B cell (primary cell): ENCODE data around the gene MAP4K2. TPM values are rescaled to one million over a fixed set of nuclear protein-coding genes. Genes with fewer than 3 reads are reported as not detected.

Source experiments
- ATAC-seq: fragments of 200-7000 bp; cut with Tn5 transposase; one replicate; pipeline ENCODE4 v1.10.0; 2021; ENCODE audit warnings: low read depth, mild to moderate bottlenecking, moderate number of reproducible peaks, moderate library complexity
- CTCF ChIA-PET: fragments of 350-600 bp; sonication (Branson Sonifier 250); formaldehyde crosslinking; loops from one replicate; lab custom pipeline; 2021; ENCODE audit warnings: antibody characterized with exemption, inconsistent platforms; lab: Charles Lee
- POLR2A ChIA-PET: fragments of 350-600 bp; sonication (Branson Sonifier 250); formaldehyde crosslinking; loops from one replicate; lab custom pipeline; 2021; ENCODE audit warnings: antibody characterized with exemption; lab: Charles Lee
- DNase-seq: peaks from one replicate; pipeline ENCODE4 v3.0.0; 2013
- H2AFZ ChIP-seq: 2 replicates; pipeline ENCODE4 v1.6.1; 2012; ENCODE audit warnings: mild to moderate bottlenecking, low read depth, low read length; ENCODE audit not compliant: insufficient read depth, poor library complexity, severe bottlenecking
- H3K27ac ChIP-seq, 2 donors: 1 replicate in 1 of 2; 2 replicates in 1 of 2; pipeline ENCODE4 v1.5.1; 2012 to 2013; ENCODE audit warnings: low read length in 2 of 2, mild to moderate bottlenecking in 2 of 2, moderate library complexity in 1 of 2
- H3K27me3 ChIP-seq, 4 experiments: fragments of 200-600 bp in 1 of 4; sonication (generic) in 1 of 4; replicated peaks in 1 of 4; 1 replicate in 2 of 4; 2 replicates in 2 of 4; pipeline versions ENCODE4 v1.6.1 to v1.7.0; 2013 to 2016; ENCODE audit warnings: low read length in 3 of 4, mild to moderate bottlenecking in 2 of 4, mixed read lengths in 1 of 4, moderate library complexity in 1 of 4; ENCODE audit not compliant: insufficient read depth in 4 of 4, control insufficient read depth in 3 of 4; ENCODE audit errors: control extremely low read depth in 1 of 4
- H3K36me3 ChIP-seq, 2 experiments: replicated peaks in 1 of 2; 1 replicate in 1 of 2; 2 replicates in 1 of 2; pipeline versions ENCODE4 v1.6.1 to v1.7.1; 2013; ENCODE audit warnings: low read length in 1 of 2; ENCODE audit not compliant: insufficient read depth in 2 of 2, control insufficient read depth in 1 of 2; ENCODE audit errors: control extremely low read depth in 1 of 2, extremely low read depth in 1 of 2
- H3K4me1 ChIP-seq, 2 donors: fragments of 200-600 bp in 1 of 2; sonication (generic) in 1 of 2; 1 replicate in 1 of 2; 2 replicates in 1 of 2; pipeline versions ENCODE4 v1.5.1 to v1.6.1; 2013 to 2017; ENCODE audit warnings: low read length in 2 of 2; ENCODE audit not compliant: control insufficient read depth in 2 of 2, insufficient read depth in 2 of 2
- H3K4me2 ChIP-seq: replicated peaks from 2 replicates; pipeline ENCODE3; 2012; ENCODE audit warnings: mild to moderate bottlenecking, low read depth, low read length; ENCODE audit not compliant: poor library complexity, severe bottlenecking
- H3K4me3 ChIP-seq, 5 experiments: fragments of 200-600 bp in 1 of 5; sonication (generic) in 1 of 5; 1 replicate in 3 of 5; 2 replicates in 2 of 5; pipeline versions ENCODE4 v1.5.1 to v1.7.0; 2011 to 2016; ENCODE audit warnings: low read length in 4 of 5, mild to moderate bottlenecking in 4 of 5, low read depth in 2 of 5, control low read depth in 1 of 5, moderate library complexity in 1 of 5; ENCODE audit not compliant: insufficient read depth in 1 of 5; ENCODE audit errors: control extremely low read depth in 1 of 5, extremely low read depth in 1 of 5
- H3K79me2 ChIP-seq: fragments of 200-600 bp; sonication (generic); one replicate; pipeline ENCODE4 v1.6.0; 2016; ENCODE audit warnings: low read length; ENCODE audit not compliant: control insufficient read depth, insufficient read depth
- H3K9ac ChIP-seq: fragments of 200-600 bp; sonication (generic); 2 replicates; pipeline ENCODE4 v1.6.1; 2017; ENCODE audit warnings: mild to moderate bottlenecking, low read length, moderate library complexity
- H3K9me3 ChIP-seq, 3 donors: one replicate each; pipeline versions ENCODE4 v1.6.1 to v1.7.1; 2013; ENCODE audit warnings: low read length in 2 of 3; ENCODE audit not compliant: control insufficient read depth in 2 of 3, insufficient read depth in 1 of 3; ENCODE audit errors: control extremely low read depth in 1 of 3
- H4K20me1 ChIP-seq: 2 replicates; pipeline ENCODE4 v1.6.0; 2012; ENCODE audit warnings: mild to moderate bottlenecking, low read length; ENCODE audit not compliant: insufficient read depth, control insufficient read depth, poor library complexity, severe bottlenecking
- H3K27ac Mint-ChIP-seq: one replicate; pipeline ENCODE4 v1.8.0; 2021; ENCODE audit warnings: mixed read lengths
- H3K27me3 Mint-ChIP-seq: one replicate; pipeline ENCODE4 v1.8.0; 2021; ENCODE audit warnings: mixed read lengths
- H3K4me1 Mint-ChIP-seq: one replicate; pipeline ENCODE4 v1.8.0; 2021; ENCODE audit warnings: mixed read lengths
- H3K4me3 Mint-ChIP-seq: one replicate; pipeline ENCODE4 v1.8.0; 2021; ENCODE audit warnings: mixed read lengths
- H3K9me3 Mint-ChIP-seq: one replicate; pipeline ENCODE4 v1.8.0; 2022; ENCODE audit warnings: mixed read lengths; ENCODE audit not compliant: insufficient read depth
- EZH2 ChIP-seq: IDR thresholded peaks from 2 replicates; pipeline ENCODE4 v1.6.1; 2012; ENCODE audit warnings: borderline replicate concordance, low read depth, mild to moderate bottlenecking, moderate library complexity, low read length; ENCODE audit not compliant: insufficient read depth, poor library complexity, severe bottlenecking
- whole genome bisulfite sequencing: methylation state at CpG from one replicate; pipeline ENCODE4 v1.1.5; 2013; ENCODE audit warnings: missing lambda C conversion rate; ENCODE audit not compliant: insufficient coverage; 5-methylcytosine and 5-hydroxymethylcytosine counted together
- intact Hi-C: fragments of 100-400 bp; cut with micrococcal nuclease; formaldehyde crosslinking; loops from one replicate; pipeline ENCODE4 v1.10.0; 2022
- polyA plus RNA-seq: library from polyadenylated mRNA; depleted of rRNA; stranded (reverse); fragments of >200 nt; gene quantifications from 2 replicates; pipeline ENCODE4 v1.2.3, GENCODE V29; 2012
- total RNA-seq, 2 donors: library from RNA; stranded (reverse); fragments of 120-200 nt in 1 of 2; gene quantifications; 1 replicate in 1 of 2; 2 replicates in 1 of 2; pipeline versions ENCODE4 v1.2.3 to v1.2.4, GENCODE V29; 2013 to 2022
- TF ChIP-seq, protein P1 (sequence below): fragments of 200-600 bp; IDR thresholded peaks from one replicate; pipeline ENCODE4 v1.8.0; 2022; ENCODE audit warnings: antibody characterized with exemption, mild to moderate bottlenecking

Gene MAP4K2
- total and polyA plus RNA-seq, 2 donors (not counting 1 experiment from before 2014, with no cell fraction given), result 118 to 163 TPM

DNA sequence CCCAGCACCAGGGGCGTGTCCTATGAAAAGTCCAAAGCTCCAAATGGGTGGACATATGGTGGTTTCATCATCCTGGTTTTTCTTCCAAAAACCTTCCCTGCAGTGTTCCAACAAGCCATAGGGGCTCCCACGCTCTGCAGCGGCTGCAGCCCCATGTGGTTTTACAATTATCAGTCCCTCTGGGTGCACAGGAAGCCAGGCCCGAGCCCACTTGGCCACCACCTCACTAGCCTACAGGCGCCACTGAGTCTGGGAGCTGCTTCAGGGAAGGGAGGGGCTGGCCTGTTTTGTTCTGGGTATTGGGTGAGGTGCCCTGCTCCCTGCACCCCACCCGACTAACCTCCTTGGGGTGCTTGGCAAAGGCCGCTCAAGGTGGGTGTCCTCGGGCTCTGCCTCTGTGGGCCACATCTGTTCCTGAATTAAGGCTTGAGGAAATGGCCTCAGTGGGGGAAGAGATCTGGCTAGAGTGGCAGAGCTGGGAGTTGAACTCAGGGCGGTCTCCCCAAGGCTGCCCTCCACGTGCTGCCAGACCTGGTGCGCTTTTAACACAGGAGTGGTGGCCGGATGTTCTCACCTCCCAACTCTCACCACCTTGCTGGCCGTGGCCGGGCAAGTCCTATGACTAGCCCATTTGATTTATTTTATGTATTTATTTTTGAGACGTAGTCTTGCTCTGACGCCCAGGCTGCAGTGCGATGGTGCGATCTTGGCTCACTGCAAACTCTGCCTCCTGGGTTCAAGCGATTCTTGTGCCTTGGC, 46.8 kb upstream of the MAP4K2 start:
- Mint-ChIP-seq H3K4me1 (peaks cover 80% of the 10 kb centered on the region), H3K9me3 (no peaks in the 10 kb centered on the region), H3K27me3 (no peaks in the 10 kb centered on the region), H3K4me3 (peak overlapping the region; percentile 55), H3K27ac (peak overlapping the region; percentile 90)
- ATAC-seq (no peak), DNase-seq (no peak)
- H3K9ac ChIP-seq, result no peak overlapping the region
- no peaks in the 10 kb centered on the region for H3K9me3 ChIP-seq
- H2AFZ ChIP-seq, result no peak overlapping the region
- H3K36me3 ChIP-seq, result peaks cover 0 to 16% of the 10 kb centered on the region in 2 experiments
- H3K27ac ChIP-seq, result peak overlapping the region; percentile 90 to 100
- H3K4me3 ChIP-seq, result peak overlapping the region in 1 of 5 experiments; percentile 12
- ChIA-PET CTCF (interaction anchor here (0.6 to 29.2 kb wide), 15 partner anchors 13 to 532 kb away, joined by 3 to 1254 read pairs (median 10); partner anchors contain the start of genes ARL2, BATF2, EHD1 and FAU), POLR2A (interaction anchor here (0.5 to 8.7 kb wide), 13 partner anchors 9 to 766 kb away, joined by 3 to 158 read pairs (median 8); partner anchors contain the start of genes EHD1 and PCNX3)
- peaks cover 74 to 87% of the 10 kb centered on the region in 2 donors for H3K4me1 ChIP-seq
- peaks cover 35% of the 10 kb centered on the region for H3K79me2 ChIP-seq
- 89% methylated on average over 9 of the region's 19 CpGs for WGBS
- no peaks in the 10 kb centered on the region for H4K20me1 ChIP-seq
- H3K27me3 ChIP-seq, result no peaks in the 10 kb centered on the region
- TF ChIP-seq EZH2, result no peak
- TF ChIP-seq, protein P1, sequence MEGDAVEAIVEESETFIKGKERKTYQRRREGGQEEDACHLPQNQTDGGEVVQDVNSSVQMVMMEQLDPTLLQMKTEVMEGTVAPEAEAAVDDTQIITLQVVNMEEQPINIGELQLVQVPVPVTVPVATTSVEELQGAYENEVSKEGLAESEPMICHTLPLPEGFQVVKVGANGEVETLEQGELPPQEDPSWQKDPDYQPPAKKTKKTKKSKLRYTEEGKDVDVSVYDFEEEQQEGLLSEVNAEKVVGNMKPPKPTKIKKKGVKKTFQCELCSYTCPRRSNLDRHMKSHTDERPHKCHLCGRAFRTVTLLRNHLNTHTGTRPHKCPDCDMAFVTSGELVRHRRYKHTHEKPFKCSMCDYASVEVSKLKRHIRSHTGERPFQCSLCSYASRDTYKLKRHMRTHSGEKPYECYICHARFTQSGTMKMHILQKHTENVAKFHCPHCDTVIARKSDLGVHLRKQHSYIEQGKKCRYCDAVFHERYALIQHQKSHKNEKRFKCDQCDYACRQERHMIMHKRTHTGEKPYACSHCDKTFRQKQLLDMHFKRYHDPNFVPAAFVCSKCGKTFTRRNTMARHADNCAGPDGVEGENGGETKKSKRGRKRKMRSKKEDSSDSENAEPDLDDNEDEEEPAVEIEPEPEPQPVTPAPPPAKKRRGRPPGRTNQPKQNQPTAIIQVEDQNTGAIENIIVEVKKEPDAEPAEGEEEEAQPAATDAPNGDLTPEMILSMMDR, result no peak
- H3K4me2 ChIP-seq, result peak overlapping the region; percentile 76
- intact Hi-C loops, result loop anchor here (10.0 kb wide), 1 partner anchor 105 kb away; the partner anchor contains the start of gene RASGRP2
